Lower leg skin (tissue), 3 donors: ENCODE measurements around the gene USP3.

ENCODE experiments used
- CTCF ChIP-seq, 3 donors: fragments of 450-650 bp; IDR thresholded peaks; one replicate each; pipeline ENCODE4 v1.5.1; 2016; ENCODE audit warnings: antibody characterized with exemption in 3 of 3, mild to moderate bottlenecking in 3 of 3, moderate library complexity in 2 of 3
- POLR2A ChIP-seq, 2 donors: fragments of 450-650 bp; IDR thresholded peaks; one replicate each; pipeline ENCODE4 v1.6.1; 2016 to 2017; ENCODE audit warnings: antibody characterized with exemption in 2 of 2, mild to moderate bottlenecking in 1 of 2, moderate library complexity in 1 of 2

GRCh38 chr15:63488398-63488960 lies 15.9 kb upstream of the USP3 start:
- TF ChIP-seq CTCF (IDR thresholded peaks at IDR 0.05) = no peak
- no peak for TF ChIP-seq POLR2A (IDR thresholded peaks at IDR 0.05)
